Activated naive CD8-positive, alpha-beta T cell treated with anti-CD3 and anti-CD28 coated beads, Interleukin-2, amount 50 U/mL, for 16 hours (primary cell): ENCODE data around the gene CASP2.
A peak's percentile ranks its signal among the peaks of the same experiment; 100 is the strongest.

Experiments used
- DNase-seq: peaks from one replicate; pipeline ENCODE4 v3.0.0-alpha.2; 2020; ENCODE audit warnings: low read depth, low spot score

Gene CASP2

DNA sequence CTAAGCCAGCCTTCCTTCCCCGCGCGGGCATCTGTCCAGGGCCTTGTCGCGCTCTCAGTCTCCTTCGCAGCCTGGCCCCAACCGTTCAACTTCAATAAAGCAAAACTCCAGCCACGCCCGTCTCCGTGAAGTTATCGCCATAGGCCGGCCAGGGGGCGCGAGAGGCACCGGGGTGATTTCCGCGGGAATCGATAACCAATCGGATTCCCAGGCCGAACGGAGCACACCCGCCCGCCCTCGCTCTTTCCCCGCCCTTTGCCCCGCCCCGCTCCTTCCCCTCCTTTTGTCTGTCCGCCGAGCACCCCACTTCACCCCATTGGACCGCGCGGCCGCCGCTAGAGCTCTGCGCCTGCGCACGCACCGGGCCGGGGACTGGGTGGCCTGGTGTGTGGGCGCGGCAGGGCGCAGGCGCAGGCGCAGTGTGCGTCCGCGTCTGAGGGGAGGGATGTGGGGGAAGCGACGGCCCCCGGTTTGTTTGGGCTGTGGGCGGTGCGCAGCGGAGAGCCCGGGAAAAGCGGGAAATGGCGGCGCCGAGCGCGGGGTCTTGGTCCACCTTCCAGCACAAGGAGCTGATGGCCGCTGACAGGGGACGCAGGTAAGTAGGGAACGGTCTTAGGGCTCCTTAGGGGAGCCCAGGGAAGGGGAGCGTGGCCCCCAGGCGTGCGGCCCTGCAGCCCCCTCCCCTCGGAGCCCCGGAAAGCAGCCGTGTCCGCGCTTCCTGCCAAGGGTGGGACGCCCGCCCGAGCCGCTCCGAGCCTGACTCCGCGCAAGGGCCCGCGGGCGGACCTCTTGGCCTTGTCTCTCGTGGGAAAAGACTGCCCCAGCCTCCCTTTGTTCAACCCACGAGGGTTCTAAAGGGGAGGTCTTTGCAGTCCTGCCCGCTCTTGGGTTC is at the start of gene CASP2:
TSS of gene CASP2 (plus strand) at position 417 of the 892 bp plus-strand sequence. CDS start at position 522, 105 bp downstream.
- peak; percentile 98 for DNase-seq

- DNase-seq = no peak
Measured at GRCh38 chr7:143239813-143240212, 48.3 kb upstream of the CASP2 start.

DNA sequence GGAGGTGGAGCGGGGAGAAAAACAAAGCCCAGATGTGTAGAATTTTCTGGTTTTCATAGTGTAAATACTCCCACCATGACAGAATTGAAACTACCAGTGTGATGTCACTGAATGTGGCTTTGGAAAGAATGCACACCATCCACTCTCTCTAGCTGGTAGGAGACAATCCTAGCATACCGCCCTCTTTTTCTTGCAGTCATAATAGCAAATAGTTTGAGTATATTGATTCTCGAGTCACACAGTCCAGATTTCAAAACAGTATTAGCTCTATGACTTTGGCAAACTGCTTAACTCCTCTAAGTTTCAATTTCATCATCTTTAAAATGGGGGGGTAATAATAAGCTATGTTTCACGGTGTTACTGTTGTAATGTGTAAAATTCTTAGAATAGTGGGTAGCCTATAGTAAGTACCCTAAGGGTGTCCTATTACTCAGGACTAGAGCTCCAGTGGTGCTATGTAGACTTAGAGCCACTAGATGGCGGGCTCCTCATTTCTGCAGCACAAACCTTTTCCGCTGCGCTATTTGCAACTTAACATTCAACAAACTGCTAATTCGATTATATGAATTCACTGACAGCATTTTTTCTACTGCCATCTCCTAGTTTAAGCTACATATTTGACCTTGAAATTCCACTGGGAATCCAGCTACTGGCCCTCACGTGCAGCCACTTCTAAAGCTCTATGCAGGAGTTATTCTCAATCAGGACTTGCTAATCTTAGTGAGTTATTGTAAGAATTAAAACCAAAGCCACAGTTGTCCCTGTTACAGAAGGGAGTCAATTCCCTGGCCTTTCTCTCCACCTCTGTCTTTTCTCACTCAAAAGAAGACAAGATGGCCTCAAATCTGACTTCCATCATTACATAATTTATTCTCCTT is 47.6 kb upstream of the CASP2 start:
- peak; percentile 21 for DNase-seq

- DNase-seq = no peak
Measured at GRCh38 chr7:143242306-143242705, 45.8 kb upstream of the CASP2 start.

GRCh38 chr7:143243111-143243510 is 45.0 kb upstream of the CASP2 start:
- DNase-seq = no peak

- no peak for DNase-seq
Measured at GRCh38 chr7:143243614-143244013, 44.5 kb upstream of the CASP2 start.

DNA sequence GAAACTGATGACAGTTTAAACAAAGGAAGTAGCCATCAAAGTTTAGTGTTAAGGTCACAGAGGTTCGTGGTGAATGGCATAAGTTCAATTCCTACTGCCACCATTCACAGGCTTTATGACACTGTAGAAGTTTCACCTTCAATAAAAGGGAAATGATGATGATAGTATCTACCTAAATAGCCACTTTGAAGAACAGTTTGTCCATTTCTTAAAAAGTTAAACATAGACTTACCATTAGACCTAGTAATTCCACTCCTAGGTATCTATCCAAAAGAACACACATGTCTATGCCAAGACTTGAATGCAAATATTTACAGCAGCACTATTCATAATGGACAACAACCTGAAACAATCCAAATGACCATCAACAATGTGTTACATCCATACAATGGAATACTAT is 43.8 kb upstream of the CASP2 start:
- no peak for DNase-seq

GRCh38 chr7:143245123-143245522 is 43.0 kb upstream of the CASP2 start:
- DNase-seq = no peak

DNA sequence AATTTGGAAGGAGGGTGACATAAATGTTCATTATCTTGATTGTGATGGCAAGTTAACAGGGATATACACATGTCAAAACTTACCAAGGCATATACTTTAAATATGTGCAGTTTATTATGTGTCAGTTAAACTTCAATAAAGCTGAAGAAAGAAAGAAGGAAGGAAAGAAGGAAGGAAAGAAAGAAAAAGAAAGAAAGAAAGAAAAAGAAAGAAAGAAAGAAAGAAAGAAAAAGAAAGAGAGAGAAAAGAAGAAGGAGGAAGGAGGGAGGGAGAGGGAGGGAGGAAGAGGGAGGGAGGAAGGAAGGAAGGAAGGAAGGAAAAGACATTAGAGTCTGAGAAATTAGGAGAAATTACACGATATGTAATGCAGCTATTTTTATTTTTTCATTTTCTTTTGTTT is 40.8 kb upstream of the CASP2 start:
- no peak for DNase-seq

- no peak for DNase-seq
Measured at GRCh38 chr7:143248761-143249354, 39.3 kb upstream of the CASP2 start.

DNA sequence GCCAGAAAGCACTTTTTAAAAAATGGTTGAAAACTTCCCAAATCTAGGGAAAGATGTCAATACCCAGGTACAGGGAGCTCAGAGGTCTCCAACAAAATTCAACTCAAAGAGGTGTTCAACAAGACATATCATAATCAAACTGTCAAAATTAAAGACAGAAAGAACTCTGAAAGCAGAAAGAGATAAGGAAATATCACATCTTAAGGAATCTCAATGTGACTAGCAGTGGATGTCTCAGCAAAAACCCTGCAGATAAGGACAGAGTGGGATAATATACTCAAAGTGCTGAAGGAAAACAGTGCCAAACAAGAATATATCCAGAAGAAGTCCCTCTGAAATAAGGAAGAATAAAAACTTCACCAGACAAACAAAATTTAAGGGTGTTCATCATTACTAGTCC is 38.0 kb upstream of the CASP2 start:
- DNase-seq = no peak

DNA sequence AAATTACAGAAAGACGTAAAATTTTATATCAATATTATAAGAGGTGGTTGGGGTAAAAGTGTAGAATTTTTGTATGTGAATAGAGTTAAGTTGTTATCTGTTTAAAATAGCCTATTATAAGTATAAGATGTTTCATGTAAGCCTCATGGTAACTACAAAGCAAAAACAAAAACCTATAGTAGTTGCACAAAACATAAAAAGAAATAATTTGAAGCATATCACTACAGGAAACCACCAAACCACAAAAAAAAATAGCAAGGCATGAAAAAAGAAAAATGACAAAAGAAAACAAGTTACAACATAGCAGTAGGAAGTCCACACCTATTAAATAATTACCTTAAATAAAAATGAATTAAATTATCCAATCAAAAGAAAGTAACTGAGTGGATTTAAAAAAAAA is 37.3 kb upstream of the CASP2 start:
- no peak for DNase-seq

DNA sequence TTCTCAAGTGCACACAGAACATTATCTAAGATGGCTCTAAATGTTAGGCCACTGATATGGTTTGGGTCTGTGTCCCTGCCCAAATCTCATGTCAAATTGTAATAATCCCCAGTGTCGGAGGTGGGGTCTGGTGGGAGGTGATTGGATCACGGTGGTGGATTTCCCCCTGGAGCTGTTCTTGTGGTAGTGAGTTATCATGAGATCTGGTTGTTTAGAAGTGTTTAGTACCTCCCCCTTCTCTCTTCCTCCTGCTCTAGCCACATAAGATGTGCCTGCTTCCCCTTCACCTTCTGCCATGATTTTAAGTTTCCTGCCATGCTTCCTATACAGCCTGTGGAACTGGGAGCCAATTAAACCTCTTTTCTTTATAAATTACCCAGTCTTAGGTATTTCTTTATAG is 36.1 kb upstream of the CASP2 start:
- DNase-seq = no peak

GRCh38 chr7:143255564-143255963 is 32.6 kb upstream of the CASP2 start:
- DNase-seq = no peak

DNA sequence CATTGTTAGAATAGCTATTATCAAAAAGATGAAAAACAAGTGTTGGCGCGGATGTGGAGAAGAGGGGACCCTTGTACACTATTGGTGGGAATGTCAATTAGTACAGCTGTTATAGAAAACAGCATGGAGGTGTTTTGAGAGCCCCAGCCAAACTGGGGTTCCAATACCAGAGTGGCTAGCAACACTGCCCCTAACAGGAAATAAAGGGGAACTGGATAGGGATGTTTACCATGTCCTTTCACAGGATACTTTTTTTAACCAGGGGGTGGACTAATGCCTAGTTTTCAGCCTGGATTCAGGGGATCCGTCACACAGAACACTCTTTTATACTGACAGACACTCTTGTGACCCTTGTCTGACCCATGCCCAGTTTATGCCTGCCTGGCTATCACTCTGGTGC is 31.8 kb upstream of the CASP2 start:
- no peak for DNase-seq

DNA sequence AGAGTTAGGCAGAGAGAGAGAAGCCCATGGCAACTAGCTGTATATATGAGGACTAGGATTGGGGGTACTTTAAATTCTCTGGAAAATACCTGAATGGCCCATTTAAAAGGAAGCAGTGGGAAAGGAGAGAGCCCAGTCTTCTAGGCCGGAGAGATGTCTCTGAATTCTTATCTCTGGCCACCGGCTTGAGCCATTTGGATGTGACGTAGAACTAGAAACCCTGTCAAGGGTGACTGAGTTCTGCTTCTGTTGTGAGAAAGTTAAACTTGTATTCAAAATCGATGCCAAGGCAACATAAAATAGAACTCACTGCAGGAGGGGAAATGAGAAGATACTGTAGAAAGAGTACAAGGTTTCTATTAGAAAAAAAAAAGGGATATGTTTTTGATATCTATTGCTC is 31.2 kb upstream of the CASP2 start:
- DNase-seq = no peak

GRCh38 chr7:143257501-143257900 is 30.6 kb upstream of the CASP2 start:
- no peak for DNase-seq

- no peak for DNase-seq
Measured at GRCh38 chr7:143258831-143259230, 29.3 kb upstream of the CASP2 start.

- no peak for DNase-seq
Measured at GRCh38 chr7:143259765-143260164, 28.4 kb upstream of the CASP2 start.

DNA sequence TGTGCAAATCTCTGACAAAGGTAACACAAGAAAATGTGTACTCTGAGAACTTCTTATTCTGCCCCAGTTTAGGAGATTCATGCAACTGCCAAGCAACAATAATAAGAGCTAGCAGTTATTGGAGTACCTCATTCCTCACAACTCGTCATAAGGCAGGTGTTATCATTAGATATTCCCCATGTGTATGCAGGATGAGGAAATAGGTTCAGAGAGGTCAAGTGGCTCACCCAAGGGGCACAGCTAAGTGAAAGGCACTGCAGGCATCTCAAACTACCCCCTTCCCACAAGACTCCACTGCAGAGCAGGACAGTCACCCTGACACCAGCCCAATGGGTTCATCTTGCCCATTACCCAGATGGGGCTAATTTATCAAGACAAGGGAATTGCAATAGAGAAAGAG is 26.2 kb upstream of the CASP2 start:
- DNase-seq = no peak

DNA sequence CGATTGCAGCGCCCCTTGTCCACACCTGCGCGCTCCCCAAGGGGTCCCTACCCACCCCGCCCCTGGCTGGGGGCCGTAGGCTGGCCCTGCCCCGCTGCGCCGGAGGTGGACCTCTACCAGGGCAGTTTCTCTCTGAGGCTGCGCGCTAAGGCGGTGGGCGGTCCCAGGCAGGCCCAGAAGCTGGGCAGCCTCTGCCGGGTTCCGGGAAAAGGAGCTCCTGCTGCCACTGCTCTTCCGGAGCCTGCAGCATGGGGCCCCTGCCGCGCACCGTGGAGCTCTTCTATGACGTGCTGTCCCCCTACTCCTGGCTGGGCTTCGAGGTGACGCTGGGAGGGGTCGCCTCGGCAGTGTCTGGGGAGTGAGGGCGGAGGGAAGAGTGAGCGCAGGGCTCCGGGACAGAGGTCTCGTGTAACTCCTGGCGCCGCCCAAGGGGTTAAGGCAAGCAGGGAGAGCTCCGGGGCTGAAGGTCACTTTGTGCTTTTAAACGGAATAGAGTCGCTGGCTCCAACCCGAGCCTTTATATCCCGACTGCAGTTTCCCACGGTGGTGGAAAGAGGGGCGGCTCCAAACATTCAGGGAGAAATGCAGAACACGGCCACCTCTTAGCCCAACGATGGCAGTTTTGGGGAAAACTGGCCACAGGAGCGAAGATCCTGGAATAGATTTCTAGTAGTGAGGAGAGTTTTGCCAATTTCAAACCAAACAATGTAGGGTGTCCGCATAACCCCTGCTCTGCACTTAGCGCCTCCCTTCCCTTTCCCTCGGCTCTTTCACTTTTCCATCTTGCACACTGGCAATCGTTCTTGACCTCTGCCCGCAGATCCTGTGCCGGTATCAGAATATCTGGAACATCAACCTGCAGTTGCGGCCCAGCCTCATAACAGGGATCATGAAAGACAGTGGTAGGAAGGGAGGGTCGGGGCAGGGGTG is 24.6 kb upstream of the CASP2 start, which contains the start of gene GSTK1:
TSS of gene GSTK1 (plus strand) at position 176 of the 930 bp plus-strand sequence. CDS start at position 249, 73 bp downstream.
- peak; percentile 69 for DNase-seq
